Putamen (tissue), 1 donor: ENCODE data around the gene ARL8B.

Source experiments
- DNase-seq: peaks from one replicate; pipeline ENCODE4 v3.0.0-alpha.2; 2016; ENCODE audit warnings: low spot score

ARL8B gene

GRCh38 chr3:5212628-5213573 lies 90.8 kb downstream of the ARL8B start:
- DNase-seq: no peak

- DNase-seq: no peak
Observed at GRCh38 chr3:5213574-5213966, 91.5 kb downstream of the ARL8B start.

- no peak for DNase-seq
Observed at GRCh38 chr3:5214352-5214751, 92.3 kb downstream of the ARL8B start.

- DNase-seq: peak; percentile 55
Observed at GRCh38 chr3:5217824-5218595, 95.9 kb downstream of the ARL8B start.

GRCh38 chr3:5218815-5219214 lies 96.7 kb downstream of the ARL8B start:
- no peak for DNase-seq

GRCh38 chr3:5219216-5219615 lies 97.1 kb downstream of the ARL8B start:
- no peak for DNase-seq

GRCh38 chr3:5220193-5220592 lies 98.1 kb downstream of the ARL8B start:
- DNase-seq: no peak

- no peak for DNase-seq
Observed at GRCh38 chr3:5220667-5221431, 98.8 kb downstream of the ARL8B start.

GRCh38 chr3:5221701-5222100 lies 99.6 kb downstream of the ARL8B start:
- DNase-seq: no peak

- DNase-seq: no peak
Observed at GRCh38 chr3:5222283-5223005, 100.4 kb downstream of the ARL8B start.

GRCh38 chr3:5226783-5227182 lies 104.7 kb downstream of the ARL8B start:
- DNase-seq: no peak

- no peak for DNase-seq
Observed at GRCh38 chr3:5227812-5228211, 105.7 kb downstream of the ARL8B start.

GRCh38 chr3:5229414-5229813 lies 107.3 kb downstream of the ARL8B start:
- no peak for DNase-seq
